Measurements from ENCODE around the gene CD84.

CD84 gene

GRCh38 chr1:160605205-160605604 is 25.9 kb upstream of the CD84 start:
- no peak for DNase-seq (ENCODE audit: low read depth in 1 of 2, low spot score in 1 of 2)
- TF ChIP-seq GABPA (IDR thresholded peaks at IDR 0.05; ENCODE audit: low read depth) (no peak), CTCF (IDR thresholded peaks at IDR 0.05; ENCODE audit: insufficient read depth, low read length) (no peak), SPI1 (IDR thresholded peaks at IDR 0.05; ENCODE audit: borderline replicate concordance, low read depth) (no peak)
- no peaks in the 10 kb centered on the region for H3K27me3 ChIP-seq (ENCODE audit: insufficient read depth, poor library complexity, severe bottlenecking)
- H3K27ac ChIP-seq (replicated peaks) = no peak overlapping the region
- no peak overlapping the region for H3K4me3 ChIP-seq (replicated peaks; ENCODE audit: insufficient read depth, low read length)

GRCh38 chr1:160597705-160598104 is 18.4 kb upstream of the CD84 start:
- DNase-seq (ENCODE audit: low read depth in 1 of 2, low spot score in 1 of 2) = no peak

GRCh38 chr1:160597051-160597450 is 17.8 kb upstream of the CD84 start:
- TF ChIP-seq CTCF (IDR thresholded peaks at IDR 0.05; ENCODE audit: insufficient read depth, low read length) (no peak), SPI1 (IDR thresholded peaks at IDR 0.05; ENCODE audit: borderline replicate concordance, low read depth) (no peak), REST (IDR thresholded peaks at IDR 0.05; ENCODE audit: insufficient replicate concordance, low read depth) (no peak), POLR2AphosphoS5 (IDR thresholded peaks at IDR 0.05; ENCODE audit: low read depth) (no peak), GABPA (IDR thresholded peaks at IDR 0.05; ENCODE audit: low read depth) (no peak)
- no peak for DNase-seq (ENCODE audit: low read depth in 1 of 2, low spot score in 1 of 2)
- no peak overlapping the region for H3K27ac ChIP-seq (replicated peaks)
- H3K4me3 ChIP-seq (replicated peaks; ENCODE audit: insufficient read depth, low read length) = no peak overlapping the region
- no peaks in the 10 kb centered on the region for H3K27me3 ChIP-seq (ENCODE audit: insufficient read depth, poor library complexity, severe bottlenecking)

More at GRCh38 chr1:160597705-160598104, 18.4 kb upstream of the CD84 start:
- Histone ChIP-seq H3K27ac (replicated peaks) (no peak overlapping the region), H3K4me3 (replicated peaks; ENCODE audit: insufficient read depth, low read length) (no peak overlapping the region), H3K27me3 (ENCODE audit: insufficient read depth, poor library complexity, severe bottlenecking) (no peaks in the 10 kb centered on the region)
- no peak for TF ChIP-seq POLR2AphosphoS5 (IDR thresholded peaks at IDR 0.05; ENCODE audit: low read depth)
- TF ChIP-seq REST (IDR thresholded peaks at IDR 0.05; ENCODE audit: insufficient replicate concordance, low read depth) = no peak
- no peak for TF ChIP-seq GABPA (IDR thresholded peaks at IDR 0.05; ENCODE audit: low read depth)
- TF ChIP-seq SPI1 (IDR thresholded peaks at IDR 0.05; ENCODE audit: borderline replicate concordance, low read depth) = no peak
- TF ChIP-seq CTCF (IDR thresholded peaks at IDR 0.05; ENCODE audit: insufficient read depth, low read length) = no peak

GRCh38 chr1:160590488-160590887 is 11.2 kb upstream of the CD84 start:
- Histone ChIP-seq H3K4me3 (replicated peaks; ENCODE audit: insufficient read depth, low read length) (no peak overlapping the region), H3K27me3 (ENCODE audit: insufficient read depth, poor library complexity, severe bottlenecking) (no peaks in the 10 kb centered on the region), H3K27ac (replicated peaks) (no peak overlapping the region)
- DNase-seq (ENCODE audit: low read depth in 1 of 2, low spot score in 1 of 2) = peak in 1 of 2 experiments; percentile 28
- no peak for TF ChIP-seq REST (IDR thresholded peaks at IDR 0.05; ENCODE audit: insufficient replicate concordance, low read depth)
- TF ChIP-seq POLR2AphosphoS5 (IDR thresholded peaks at IDR 0.05; ENCODE audit: low read depth) = no peak
- no peak for TF ChIP-seq CTCF (IDR thresholded peaks at IDR 0.05; ENCODE audit: insufficient read depth, low read length)
- no peak for TF ChIP-seq GABPA (IDR thresholded peaks at IDR 0.05; ENCODE audit: low read depth)
- no peak for TF ChIP-seq SPI1 (IDR thresholded peaks at IDR 0.05; ENCODE audit: borderline replicate concordance, low read depth)
